ENCODE results near the gene CCDC15.

DNA sequence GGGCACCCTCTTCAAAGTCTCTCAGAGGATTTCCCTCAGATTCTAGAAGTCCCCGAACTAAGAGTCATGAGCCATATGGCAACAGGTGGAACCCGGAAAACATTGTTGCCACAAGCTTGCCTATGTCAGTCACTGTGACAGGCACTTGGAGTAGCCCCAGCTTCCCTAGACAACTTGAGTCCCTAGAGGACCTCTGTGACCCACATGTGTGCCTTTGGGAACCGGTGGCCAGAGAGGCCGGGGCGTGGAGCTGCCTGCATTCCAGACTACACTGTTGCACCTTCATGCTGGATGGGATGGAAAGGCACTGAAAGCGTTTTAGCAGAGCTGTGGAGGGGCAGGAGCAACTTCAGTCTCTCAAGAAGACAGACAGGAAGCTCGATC lies 121.2 kb downstream of the CCDC15 start:
- TF ChIP-seq, protein P1, sequence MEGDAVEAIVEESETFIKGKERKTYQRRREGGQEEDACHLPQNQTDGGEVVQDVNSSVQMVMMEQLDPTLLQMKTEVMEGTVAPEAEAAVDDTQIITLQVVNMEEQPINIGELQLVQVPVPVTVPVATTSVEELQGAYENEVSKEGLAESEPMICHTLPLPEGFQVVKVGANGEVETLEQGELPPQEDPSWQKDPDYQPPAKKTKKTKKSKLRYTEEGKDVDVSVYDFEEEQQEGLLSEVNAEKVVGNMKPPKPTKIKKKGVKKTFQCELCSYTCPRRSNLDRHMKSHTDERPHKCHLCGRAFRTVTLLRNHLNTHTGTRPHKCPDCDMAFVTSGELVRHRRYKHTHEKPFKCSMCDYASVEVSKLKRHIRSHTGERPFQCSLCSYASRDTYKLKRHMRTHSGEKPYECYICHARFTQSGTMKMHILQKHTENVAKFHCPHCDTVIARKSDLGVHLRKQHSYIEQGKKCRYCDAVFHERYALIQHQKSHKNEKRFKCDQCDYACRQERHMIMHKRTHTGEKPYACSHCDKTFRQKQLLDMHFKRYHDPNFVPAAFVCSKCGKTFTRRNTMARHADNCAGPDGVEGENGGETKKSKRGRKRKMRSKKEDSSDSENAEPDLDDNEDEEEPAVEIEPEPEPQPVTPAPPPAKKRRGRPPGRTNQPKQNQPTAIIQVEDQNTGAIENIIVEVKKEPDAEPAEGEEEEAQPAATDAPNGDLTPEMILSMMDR (IDR thresholded peaks at IDR 0.05), result no peak
- TF ChIP-seq POLR2A (IDR thresholded peaks at IDR 0.05), result no peak
